HG02571 (cell line): ENCODE measurements around the gene FAM9C.
"Not testable (repeated sequence)": the region's sequence is repeated elsewhere in the genome, so short reads cannot be mapped to it uniquely, and the experiment has no call there.

ENCODE experiments used
- ATAC-seq: cut with Tn5 transposase; IDR thresholded peaks from one replicate; pipeline ENCODE4 v1.9.1; 2021; ENCODE audit warnings: mild to moderate bottlenecking, moderate library complexity; ENCODE audit not compliant: unreplicated experiment

FAM9C gene

DNA sequence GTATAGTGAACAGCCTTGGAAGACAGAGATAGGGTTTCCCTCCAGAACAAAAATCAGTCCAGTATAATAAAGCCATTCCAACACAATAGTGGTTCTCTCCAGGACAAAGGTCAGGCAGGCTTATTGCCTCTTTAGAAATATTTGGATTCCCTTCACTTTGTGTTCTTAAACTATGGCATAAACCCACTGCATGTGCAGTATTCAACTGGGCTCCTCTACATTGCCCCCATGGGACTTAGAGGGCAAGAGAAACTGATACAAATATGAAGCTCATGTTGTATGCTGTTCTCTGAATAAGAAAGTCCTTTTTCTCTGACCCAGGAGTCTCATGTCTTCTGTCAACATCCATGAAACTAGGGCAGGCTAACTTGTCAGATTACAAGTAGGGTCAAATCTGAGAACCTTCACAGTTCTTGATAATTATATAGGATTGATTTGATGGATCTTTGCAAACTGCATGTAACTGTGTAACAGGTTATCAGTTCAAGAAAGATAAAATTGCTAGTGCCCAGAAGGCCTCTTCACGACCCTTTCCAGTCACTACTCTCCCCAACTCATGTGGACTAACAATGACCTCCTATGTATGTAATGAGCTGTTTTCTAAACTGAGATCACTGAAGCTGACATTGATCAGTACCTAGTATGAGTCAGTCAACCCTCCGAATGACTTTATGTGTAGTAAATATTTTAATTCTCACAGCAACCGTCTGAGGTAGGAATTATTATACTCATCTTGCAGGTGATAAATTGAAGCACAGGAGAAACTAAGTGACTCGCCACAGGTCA is 31.9 kb upstream of the FAM9C start:
- no peak for ATAC-seq

DNA sequence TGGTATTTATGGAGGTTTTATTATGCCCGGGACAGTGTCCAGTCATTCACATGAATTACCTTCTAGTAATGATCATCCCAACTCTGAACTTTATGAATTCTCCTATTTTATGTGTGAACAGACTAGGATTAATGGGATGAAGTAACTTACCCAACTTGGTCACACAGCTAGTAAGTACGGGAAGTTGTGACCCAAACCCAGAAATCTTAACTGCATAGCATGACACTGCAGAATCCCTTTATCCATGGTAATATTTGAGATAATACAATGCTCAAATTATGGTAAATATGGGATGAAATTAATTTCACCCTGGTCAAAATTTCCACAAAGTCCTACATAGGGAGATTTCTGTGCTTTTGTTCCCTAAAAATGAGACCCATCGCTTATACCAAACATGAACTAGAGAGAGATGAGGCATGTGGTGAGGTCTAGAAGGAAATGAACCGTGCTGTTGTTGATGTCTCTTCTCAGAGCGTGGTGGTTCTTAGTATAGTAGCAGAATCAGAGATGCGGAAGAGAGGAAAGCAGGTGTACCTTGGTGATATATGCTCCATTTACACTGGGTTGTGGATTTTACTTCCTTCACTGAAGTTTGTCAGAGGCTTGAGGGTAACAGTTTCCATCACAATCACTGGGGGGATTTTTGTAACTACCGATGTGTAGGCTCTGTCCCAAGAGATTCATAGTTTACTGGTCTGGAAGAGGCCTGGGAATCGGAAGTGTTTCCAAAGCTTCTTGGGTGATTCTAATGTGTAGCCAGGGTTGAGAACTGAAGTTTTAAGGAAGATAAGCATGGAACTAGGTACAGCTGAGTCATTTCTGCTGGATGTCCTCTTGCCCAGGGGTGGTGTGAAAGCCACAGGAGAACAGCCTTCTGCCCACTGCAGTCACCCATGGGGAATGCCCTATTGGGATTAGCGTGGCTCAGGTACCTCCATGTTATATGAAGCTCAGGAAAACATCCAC is 30.2 kb upstream of the FAM9C start:
- peak; percentile 55 for ATAC-seq

DNA sequence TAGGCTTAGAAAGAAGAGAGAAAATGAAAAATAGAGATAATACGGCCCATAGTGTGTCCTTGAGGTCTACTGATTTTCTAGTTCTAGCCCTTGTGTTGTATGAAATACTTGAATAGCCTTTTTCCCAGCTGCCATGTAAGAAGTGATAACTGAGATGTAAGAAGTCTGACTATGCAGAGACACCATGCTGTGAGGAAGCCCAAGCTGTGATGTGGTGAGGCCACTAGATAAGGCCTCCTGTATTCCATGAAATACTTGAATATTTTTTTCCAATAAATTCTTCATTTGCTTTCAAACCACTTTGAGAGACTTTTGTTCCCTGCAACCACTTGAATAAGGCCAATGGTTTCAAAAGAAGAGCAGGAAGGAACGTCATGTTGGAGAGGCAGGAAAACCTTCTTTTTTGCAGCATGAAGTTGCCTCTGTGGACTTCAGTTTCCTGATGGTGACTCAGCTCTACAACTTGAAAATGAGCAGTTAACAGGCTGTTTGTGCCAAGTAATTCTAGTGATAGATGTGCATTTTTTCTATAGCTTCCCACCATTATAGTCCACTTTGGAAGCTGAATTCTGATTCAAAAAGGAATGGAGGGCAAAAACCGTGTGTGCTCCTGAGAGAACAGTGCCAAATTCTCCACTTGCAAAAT is 25.5 kb upstream of the FAM9C start:
- no peak for ATAC-seq

DNA sequence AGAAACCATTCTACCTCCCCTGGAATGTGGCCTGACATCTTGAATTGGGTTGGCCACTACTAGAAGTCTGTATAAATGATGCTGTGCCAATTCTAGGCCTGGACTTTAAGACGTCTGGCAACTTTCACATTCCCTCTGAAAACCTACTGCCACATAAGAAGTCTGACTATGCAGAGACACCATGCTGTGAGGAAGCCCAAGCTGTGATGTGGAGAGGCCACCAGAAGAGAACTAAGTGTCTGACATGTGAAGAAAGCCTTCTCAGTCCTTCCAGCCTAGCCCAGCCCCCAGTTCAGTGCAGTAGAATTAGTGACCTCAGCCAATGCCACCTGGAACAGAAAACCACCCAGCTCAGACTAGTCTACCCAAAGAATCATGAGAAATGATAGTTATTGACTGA is 24.2 kb upstream of the FAM9C start:
- ATAC-seq, result no peak

DNA sequence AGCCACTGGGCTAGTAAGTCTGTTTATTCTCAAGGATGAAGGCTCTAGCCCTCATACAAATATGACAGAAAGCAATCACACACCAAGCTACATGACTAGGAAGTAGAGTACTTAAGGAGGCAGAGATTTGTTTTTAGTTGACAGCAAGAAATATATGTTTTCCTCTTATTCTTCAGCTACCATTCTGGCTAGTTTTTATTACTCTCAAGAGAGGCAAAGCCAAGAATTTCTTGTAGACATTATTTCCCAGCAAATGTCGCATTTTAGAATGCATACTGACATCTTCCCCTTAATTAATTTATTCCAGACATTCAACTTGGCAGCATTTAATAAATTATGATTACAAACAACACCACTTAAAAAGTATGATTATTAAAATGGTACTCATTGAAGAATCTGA is 23.4 kb upstream of the FAM9C start:
- no peak for ATAC-seq

DNA sequence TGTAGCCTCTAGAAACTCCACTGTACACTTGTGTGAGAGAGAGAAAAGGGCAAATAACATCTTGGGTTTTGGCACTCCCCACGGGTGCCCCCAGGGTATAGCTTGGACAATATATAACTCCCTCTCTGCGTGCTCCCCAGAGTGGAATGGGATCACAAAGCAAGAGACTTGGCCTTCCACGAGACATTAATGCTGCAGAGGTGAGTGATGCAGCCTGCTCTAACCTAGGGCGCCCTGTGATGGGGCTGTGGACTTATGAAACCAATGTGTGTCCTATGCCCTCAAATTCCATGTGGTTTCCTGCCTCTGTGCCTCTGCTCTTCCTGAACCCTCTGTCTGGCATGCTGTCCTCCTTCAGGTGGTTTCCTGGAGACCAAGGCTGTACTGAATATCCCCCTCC is 22.0 kb upstream of the FAM9C start:
- ATAC-seq, result no peak

DNA sequence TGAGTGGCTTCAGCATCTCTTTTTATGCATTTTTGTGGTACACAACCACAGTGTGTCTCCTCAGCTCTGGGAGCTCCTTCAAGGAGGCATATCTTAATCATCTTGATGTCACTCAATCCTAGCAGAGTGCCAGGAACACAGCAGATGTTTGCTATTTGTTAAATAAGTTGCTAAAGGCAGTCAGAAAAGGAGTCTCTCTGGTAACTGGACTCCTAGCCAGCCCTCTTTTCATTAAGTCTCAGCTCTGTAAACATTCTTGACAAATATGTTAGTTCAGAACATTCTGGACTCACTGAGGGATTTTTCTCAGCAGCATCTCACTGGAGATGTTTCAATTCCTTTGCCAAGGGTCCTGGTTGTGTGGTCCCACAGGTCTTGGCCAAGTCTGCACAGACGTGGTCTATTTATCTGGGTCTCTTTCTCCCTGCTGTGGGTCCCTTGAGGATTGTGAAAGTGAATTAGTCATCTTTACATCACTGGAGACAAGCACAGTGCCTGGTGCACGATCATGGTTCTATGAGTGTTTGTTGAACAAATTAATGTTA is 20.3 kb upstream of the FAM9C start:
- ATAC-seq, result no peak

DNA sequence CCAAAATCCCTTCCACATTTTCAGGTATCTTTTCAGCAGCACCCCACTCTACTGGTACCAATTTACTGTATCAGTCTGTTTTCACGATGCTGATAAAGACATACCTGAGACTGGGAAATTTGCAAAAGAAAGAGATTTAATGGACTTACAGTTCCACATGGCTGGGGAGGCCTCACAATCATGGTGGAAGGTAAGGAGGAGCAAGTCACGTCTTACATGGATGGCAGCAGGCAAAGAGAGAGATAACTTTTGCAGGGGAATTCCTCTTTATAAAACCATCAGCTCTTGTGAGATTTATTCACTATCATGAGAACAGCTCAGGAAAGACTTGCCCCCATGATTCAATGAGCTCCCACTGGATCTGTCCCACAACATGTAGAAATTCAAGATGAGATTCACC is 18.7 kb upstream of the FAM9C start:
- ATAC-seq, result not testable (repeated sequence)

DNA sequence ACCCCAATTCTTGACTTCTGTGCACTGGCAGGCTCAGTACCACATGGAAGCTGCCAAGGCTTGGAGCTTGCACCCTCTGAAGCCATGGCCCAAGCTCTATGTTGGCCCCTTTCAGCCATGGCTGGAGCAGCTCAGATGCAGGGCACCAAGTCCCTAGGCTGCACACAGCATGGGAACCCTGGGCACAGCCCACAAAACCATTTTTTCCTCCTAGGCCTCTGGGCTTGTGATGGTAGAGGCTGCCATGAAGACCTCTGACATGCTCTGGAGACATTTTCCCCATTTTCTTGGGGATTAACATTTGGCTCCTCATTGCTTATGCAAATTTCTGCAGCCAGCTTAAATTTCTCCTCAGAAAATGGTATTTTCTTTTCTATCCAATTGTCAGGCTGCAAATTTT is 17.9 kb upstream of the FAM9C start:
- not testable (repeated sequence) for ATAC-seq

DNA sequence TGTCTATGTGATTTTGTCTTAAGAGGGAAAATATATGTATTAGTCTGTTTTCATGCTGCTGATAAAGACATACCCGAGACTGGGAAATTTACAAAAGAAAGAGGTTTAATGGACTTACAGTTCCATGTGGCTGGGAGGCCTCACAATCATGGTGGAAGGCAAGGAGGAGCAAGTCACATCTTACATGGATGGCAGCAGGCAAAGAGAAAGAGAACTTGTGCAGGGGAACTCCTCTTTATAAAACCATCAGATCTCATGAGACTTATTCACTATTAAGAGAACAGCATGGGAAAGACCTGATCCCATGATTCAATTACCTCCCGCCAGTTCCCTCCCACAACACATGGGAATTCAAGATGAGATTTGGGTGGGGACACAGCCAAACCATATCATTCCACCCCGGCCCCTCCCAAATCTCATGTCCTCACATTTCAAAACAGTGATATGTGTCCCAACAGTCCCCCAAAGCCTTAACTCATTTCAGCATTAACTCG is 16.8 kb upstream of the FAM9C start:
- not testable (repeated sequence) for ATAC-seq

DNA sequence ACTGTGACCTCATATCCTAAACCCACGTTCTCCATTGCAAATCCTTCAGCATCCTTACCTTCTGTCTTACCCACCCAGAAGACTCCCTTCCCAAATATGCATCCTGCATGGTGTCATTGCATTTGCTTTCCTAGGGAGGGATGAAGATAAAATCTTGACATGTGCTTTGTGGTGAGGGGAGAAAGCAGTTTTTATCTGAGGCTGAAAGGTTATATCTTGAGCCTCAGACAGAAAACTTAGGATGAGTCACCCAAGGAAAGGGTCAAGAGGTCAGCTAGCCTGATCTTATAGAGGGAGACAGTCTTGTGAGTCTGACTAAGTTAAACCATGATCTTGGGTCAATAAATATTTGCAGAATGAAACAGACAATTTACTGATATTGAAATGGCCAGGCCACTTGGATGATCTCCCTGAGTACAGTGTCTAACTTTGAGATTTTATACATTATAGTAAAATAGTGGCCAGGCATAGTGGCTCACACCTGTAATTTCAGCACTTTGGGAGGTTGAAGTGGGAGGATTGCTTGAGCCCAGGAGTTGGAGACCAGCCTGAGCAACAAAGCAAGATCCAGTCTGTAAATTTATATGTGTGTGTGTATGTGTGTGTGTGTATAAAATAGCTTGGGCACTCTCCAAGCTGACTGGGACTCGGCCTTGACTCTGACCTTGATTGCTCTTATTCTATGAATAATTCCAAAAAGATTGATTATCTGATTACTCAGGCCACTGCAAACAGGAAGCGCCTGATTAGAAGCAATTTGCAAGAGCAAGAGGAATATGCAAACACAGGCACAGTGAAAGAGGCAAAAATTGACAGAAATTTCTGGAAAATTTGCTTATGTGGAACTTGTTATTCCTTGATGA is 15.4 kb upstream of the FAM9C start:
- no peak for ATAC-seq

DNA sequence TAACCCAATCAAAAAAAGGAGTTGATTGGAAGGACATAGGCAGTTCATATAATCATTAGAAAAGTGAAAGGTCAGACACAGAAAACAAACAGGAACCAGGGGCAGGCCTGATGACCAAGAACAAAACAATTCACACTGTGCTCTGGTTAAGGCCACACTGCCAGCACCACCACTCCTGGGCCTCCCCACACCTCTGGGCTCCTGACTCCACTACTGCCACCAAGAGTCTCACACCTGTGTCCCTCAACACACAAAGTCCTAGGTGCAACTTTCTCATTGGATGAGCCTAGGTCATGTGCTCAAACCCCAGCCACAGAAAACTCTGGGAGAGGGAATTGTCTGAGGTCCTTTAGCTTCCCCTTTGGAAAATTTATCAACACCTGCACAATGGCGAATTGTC is 11.1 kb upstream of the FAM9C start:
- ATAC-seq, result peak; percentile 55

DNA sequence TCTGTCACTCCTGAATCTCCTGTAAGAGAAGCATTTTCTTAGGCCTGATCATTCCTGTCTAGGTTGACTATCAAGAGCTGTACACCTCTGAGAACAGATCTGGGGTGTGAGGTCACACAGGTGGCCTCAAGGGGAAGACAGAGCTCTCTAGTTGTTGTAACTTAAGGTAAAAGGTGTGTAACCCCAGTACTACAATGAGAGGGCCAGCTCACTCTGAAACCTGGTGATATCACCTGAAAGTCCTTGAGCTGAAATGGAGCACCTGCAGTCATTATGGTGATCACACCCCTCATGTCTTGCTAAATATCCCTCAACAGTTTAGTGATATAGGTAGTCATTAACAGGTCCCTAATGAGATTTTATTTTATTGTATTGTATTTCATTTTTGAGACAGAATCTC is 8.8 kb upstream of the FAM9C start:
- ATAC-seq, result no peak

DNA sequence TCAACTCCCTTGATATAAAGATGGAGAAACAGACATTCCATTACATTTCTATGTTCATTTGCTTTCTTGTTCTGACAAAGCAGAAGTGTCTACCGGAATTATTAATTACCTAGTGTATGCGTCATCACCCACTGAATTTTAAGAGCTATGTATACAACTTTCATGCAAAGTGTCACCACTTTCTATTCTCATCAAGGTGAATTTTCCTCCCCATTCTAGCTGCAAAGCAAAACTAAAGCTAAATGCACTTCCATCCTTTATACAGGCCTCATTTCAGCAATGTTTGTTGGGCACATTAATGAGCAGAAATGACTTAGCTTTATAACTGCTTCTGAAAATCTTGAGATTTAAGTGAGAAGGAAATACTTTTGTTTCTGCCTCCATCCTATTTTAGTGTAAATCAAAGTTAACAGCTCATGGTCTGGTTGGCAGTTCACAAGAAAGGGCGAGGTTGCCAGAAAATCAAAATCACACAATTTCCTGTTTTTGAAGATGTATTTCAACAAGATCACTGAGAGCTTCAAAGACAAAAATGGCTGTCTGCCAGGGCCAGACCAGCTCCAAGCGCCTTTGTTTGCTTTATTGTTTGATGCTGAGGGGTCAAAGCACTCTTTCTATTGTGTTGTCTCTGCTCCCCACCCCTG is 7.2 kb upstream of the FAM9C start:
- ATAC-seq, result peak; percentile 52

DNA sequence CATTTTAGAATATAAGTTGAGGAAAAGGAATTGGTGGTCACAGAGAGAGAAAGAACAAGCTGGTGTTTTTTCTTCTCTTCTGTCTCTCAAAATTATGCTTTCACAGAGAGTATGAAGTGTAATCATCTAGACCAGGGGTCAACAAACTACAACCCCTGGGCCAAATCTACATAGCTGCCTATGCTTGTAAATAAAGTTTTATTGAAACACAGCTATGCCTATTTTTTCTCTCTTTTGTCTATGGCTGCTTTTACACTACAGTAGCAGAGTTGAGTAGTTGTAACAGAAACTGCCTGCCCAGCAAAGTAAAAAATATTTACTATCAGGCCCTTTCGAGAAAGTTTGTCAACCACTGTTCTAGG is 6.7 kb upstream of the FAM9C start:
- no peak for ATAC-seq

DNA sequence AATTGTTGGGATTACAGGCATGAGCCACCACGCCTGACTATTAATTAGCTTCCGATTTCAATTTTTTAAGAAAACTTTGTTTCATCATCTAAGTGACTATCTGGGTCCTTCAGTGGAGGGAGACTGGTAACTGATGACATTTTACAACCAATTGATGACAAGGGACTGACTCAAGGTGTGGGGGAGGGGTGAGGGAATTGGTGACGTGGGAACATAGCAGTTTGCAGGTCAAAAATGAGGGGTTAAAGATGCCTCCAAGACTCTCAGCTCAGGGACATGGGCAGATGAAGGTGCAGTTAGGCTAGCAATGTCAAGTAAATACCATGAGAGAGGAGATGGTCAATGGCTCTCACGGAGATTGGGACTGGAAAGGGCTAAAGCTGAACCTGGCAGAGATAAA is 5.7 kb upstream of the FAM9C start:
- no peak for ATAC-seq

DNA sequence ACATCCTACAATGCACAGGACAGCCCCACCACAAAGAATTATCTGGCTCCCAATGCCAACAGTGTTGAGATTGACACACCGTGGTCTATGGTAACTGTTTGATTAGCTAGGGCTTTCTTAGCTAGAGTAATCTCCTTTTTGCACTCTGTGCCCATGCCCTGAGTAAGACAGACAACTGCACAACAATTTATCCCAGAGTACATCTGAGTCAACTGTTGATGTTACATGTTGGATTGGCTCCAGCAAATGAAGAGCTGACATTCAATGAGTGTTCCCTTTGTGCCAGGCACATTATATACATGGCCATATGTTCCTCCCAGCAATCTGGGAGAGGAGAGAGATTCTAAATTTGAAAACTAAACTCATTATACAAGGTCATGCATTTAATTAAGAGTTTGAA is 3.9 kb upstream of the FAM9C start:
- no peak for ATAC-seq

DNA sequence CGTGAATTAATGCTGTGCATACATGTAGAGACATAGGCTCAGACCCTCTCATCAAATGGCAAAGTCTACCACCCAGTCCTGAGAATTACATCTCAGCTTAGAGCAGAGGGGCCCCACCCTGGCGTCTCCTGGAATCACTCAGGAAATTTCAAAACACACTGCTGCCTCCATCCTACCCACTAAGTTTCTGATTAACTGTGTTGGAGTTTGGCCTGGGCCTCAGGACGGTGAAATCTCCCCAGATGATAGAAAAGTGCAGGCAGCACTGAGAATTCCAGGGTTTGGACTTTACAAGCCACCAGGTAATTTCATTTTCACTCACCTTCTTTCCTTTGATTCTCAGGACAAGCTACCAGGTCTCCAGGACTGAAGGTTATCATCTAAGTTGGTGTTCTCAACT is 3.3 kb upstream of the FAM9C start:
- ATAC-seq, result no peak

DNA sequence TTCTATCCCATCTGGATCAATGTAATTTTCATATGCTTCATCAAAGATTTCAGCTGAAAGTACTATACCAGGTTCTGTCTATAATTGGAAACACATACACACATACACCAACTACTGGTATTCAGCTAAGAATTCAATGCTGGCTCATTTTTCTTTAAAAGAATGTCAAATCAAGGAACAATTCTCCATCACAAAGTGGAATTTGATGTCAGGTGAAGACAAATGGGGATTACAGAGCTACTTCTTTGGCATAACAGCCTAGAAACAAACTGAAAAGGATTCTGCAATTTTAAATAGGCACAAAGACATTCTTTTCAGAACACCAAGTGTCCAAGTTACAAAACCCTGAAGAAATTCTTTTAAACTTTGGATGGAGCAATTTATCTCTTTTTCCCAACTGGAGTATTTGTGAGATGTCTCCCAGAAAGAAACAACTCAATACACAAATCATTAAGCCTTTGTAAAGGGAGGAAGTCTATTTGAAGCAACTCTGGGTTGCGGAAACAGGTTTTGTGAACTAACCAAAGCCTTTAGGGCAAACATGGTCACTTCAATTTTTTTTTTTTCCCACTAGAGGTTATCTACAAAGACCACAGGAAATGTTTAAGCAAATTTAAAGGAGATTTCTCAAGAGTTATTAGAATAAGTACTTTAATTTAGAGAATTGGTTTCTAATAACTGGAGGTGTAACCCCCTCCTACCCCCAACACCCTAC is 1.9 kb upstream of the FAM9C start:
- no peak for ATAC-seq
